Effector CD8-positive, alpha-beta T cell (primary cell): ENCODE results near the gene TANC2.
"Not testable (repeated sequence)": the region's sequence is repeated elsewhere in the genome, so short reads cannot be mapped to it uniquely, and the experiment has no call there.

ENCODE experiments used
- DNase-seq: peaks from one replicate; lab custom pipeline; 2025; lab: John Stamatoyannopoulos, UW

The TANC2 gene

GRCh38 chr17:62964506-62964905, 1.5 kb upstream of the TANC2 start:
- DNase-seq = no peak

GRCh38 chr17:62965174-62965685, 805 bp upstream of the TANC2 start:
- DNase-seq = no peak

DNA sequence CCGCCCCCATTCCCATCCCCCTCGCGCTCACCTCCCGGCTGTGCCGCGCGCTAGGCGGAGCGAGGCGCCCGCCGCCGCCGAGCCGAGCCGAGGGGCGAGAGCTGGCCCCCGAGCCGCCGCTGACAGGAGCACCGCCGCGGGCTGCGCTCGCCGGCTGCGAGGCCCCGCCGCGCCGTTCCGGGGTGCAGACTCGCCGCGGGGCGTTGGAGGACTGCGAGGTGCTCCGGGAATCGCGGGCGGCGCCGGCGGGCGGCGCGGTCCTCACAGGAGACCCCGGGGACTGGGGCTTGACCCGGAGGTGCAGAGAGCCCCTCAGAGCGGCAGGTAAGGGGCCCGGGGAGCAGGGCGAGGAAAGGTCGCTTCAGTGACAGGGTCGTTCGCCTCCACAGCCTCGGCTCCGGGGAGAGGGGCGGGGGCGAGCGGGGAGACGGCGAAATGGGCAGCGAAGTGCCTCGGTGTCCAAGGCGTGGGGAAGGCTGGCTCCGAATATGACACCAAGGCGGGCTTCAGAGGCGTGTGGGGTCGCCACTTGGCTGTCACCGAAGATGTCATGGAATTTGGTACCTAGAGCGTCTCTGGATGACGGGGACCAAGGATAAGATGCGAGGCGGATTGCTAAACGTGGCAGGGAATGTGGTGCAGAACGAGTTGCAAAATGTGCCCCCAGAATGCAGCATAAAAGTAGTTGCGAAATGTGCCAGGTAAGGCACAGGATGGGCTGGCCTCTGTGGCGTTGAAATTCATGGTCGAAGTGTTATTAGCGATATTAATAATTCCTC, 580 bp downstream of the TANC2 start:
- DNase-seq = peak; percentile 65

- DNase-seq = no peak
Measured at GRCh38 chr17:62967205-62967529, 1.1 kb downstream of the TANC2 start.

DNA sequence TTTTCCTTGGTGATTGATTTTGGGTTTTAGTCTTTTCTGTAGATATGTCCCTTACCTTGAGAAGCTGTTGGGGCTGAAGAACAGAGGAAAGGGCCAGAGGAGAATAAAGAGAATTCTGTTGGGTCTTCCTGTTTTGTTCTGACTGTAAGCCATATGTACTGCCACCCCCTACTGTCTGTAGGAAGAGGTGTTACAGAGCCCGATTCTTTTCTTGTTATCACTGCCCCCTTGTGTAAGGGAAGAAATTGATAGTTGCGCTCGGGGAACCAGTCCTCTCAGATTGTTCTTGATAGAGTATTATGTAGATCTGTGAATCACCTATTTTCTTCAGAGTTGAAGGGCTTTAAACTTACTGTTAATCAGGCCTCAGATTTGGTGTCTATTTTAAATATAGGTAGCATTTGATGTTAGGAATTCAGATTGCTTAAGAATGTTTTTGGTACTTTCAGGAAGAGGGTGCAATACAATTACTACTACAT, 2.4 kb downstream of the TANC2 start:
- DNase-seq = peak; percentile 29

DNA sequence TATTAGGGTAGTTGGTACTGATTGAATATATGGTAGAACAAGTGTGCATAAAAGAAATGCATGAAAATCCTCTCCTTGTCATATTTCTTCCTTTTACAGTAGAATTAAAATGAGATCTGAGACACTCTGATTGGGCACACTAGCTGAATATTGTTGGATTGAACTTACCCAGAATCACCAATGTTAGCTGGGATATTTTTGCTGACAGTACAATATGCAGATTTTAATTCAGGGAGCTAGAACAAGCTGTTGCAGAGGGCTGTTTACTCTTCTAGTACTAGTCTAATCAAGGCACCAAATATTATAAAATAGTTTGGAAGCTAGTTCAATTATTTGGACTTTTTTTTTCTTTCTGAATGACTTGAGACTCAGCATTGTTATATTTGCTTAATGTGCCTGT, 4.6 kb downstream of the TANC2 start:
- DNase-seq = no peak

GRCh38 chr17:62971853-62972252, 5.8 kb downstream of the TANC2 start:
- no peak for DNase-seq

DNA sequence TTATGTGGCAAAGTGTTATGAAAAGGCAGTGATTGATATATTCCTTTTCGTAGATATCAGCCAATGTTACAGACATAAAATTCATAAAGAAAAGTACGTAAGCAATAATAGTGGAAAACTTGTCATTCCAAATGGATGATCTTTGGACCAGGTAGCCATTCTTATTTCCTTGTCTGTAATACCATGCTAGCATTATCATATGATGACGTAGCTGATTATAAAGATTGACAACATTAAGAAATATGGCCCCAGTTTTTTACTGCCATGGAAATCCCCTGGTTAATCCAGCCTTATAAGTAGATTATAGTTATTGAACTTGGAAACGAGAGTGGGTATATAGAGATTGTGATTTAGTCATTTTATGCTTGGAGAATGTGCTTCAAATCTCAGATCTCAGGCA, 8.8 kb downstream of the TANC2 start:
- no peak for DNase-seq

- no peak for DNase-seq
Measured at GRCh38 chr17:62975206-62975605, 9.2 kb downstream of the TANC2 start.

- DNase-seq = not testable (repeated sequence)
Measured at GRCh38 chr17:62976643-62977231, 10.7 kb downstream of the TANC2 start.

DNA sequence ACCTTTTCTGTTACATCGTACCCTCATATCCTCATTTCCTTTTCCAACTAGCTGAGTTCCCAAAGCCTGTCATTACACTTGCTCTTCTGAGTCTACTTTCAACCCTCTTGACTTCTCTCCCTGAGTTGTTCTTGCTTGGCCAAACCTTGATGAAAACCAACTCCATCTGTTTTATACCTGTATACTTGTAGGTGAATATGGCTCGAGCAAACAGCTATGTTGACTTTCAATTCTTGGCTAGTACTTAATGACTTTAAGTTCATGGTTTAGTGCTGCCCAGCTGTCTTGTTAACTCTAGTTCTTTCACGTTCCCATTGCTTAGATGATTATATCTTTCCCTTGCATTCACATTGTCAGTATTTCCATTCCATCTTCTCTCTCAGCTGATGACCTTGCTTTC, 14.8 kb downstream of the TANC2 start:
- no peak for DNase-seq

DNA sequence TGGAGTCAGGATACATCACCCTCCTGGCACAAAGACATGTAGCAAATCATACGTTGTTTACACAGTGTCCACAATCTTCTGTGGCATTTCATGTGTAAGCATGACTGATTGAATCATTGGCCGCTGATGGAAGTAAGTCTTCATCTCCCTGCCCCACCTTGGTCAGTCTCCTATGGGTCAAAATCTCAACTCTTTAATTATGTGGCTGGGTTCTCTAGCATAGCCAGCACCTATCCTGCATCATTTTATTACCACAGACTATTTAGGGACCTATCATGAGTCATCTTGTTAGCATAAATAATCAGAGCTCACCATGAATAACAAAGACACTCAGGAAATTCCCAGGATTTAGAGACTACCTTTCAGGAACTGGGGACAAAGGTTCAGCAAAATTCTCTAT, 15.9 kb downstream of the TANC2 start:
- DNase-seq = no peak

DNA sequence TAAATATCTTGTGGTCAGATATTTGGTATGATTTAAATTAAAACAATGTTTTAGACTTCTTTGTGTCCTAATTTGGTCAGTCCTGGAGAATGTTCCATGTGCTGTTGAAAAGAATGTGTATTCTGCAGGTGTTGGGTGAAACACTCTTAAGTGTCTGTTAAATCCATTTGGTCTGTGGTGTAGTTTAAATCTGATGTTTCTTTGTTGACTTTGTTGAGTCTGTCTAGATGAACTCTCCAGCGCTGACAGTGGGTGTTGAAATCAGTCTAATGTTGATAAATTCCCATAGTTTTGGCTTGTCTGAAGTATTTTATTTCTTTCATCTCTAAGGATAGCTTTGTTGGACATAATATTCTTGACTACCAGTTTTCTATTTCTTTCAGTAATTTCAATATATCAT, 18.8 kb downstream of the TANC2 start:
- no peak for DNase-seq

DNA sequence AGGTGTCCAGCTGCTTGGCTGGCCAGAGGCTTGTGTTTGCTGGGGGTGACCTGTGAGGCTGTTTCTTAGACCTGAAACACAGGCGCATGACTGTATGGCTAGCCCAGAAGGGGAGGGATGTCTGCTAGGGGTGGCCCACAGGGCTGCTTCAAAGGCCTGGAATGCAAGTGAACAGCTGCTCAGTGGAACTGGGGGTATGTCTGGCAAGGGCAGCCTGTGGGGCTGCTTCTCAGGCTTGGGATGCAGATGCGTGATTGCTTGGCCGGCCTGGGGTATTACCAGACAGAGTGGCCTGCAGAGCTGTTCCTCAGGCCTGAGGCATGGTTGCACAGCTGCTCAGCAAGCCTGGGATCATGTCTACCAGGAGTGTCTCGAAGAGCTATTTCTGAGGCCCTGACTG, 20.5 kb downstream of the TANC2 start:
- DNase-seq = no peak

GRCh38 chr17:62987136-62987535, 21.1 kb downstream of the TANC2 start:
- DNase-seq = no peak

GRCh38 chr17:62989501-62989900, 23.5 kb downstream of the TANC2 start:
- DNase-seq = no peak

GRCh38 chr17:62994931-62995330, 28.9 kb downstream of the TANC2 start:
- no peak for DNase-seq

- no peak for DNase-seq
Measured at GRCh38 chr17:62995377-62995885, 29.4 kb downstream of the TANC2 start.

GRCh38 chr17:62996221-62996620, 30.2 kb downstream of the TANC2 start:
- no peak for DNase-seq

DNA sequence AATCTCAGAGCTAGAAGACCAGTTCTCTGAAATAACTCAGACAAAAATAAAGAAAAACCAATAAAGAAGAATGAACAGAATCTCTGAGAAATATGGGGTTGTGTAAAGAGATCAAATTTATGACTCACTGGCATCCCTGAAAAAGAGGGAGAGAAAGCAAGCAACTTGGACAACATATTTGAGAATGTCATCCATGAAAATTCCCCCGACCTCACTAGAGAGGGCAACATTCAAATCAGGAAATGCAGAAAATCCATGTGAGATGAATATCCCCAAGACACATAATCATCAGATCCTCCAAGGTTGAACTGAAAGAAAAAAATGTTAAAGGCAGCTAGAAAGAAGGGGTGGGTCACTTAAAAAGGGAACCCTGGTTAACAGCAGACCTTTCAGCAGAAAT, 32.1 kb downstream of the TANC2 start:
- no peak for DNase-seq

DNA sequence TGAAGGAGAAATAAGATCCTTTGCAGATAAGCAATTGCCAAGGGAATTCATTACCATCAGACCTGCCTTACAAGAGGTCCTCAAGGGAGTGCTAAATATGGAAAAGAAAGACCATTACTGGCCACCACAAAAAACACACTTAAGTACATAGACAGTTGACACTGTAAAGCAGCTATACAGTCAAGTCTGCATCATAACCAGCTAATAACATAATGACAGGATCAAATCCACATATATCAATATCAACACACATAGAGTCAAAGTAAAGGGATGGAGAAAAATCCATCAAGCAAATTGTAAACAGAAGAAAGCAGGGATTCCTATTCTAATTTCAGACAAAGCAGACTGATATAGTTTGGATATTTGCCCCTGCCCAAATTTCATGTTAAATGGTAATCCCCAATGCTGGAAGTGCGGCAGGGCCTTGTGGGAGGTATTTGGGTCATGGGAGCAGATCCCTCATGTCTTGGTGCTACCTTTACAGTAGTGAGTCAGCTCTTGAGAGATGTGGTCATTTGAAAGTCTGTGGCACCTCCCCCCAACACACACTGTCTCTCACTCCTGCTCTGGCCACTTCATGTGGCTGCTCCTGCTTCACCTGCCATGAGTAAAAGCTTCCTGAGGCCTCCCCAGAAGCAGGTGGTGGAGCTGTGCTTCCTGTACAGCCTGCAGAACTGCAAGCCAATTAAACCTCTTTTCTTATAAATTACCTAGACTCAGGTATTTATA, 32.8 kb downstream of the TANC2 start:
- no peak for DNase-seq

- no peak for DNase-seq
Measured at GRCh38 chr17:62999736-63000135, 33.7 kb downstream of the TANC2 start.
